Endothelial cell of umbilical vein (primary cell): ENCODE data around the gene CLEC4D. TPM values are rescaled to one million over a fixed set of nuclear protein-coding genes. Genes with fewer than 3 reads are reported as not detected.

Experiments used
- BruUV-seq: library from RNA; stranded (reverse); fragments of 400-500 nt; replicated peaks from 2 replicates; lab custom pipeline; 2021; lab: Mats Ljungman, UMichigan
- CTCF ChIA-PET: fragments of 300-600, 350-600 bp; sonication (Branson Sonifier 250); formaldehyde crosslinking; loops from one replicate; lab custom pipeline; 2021; ENCODE audit warnings: antibody characterized with exemption, inconsistent platforms; lab: Charles Lee
- POLR2A ChIA-PET: fragments of 300-600, 350-600 bp; sonication (Branson Sonifier 250); formaldehyde crosslinking; loops from one replicate; lab custom pipeline; 2021; ENCODE audit warnings: antibody characterized with exemption, inconsistent platforms; lab: Charles Lee
- DNase-seq: peaks from one replicate; pipeline ENCODE4 v3.0.0-alpha.2; 2011; ENCODE audit warnings: low read depth, low spot score
- FAIRE-seq: peaks from 2 replicates; lab custom pipeline; 2011; peaks lifted over from hg19 to GRCh38; lab: Jason Lieb, UNC
- H2AFZ ChIP-seq: 2 replicates; pipeline ENCODE4 v1.6.0; 2012; ENCODE audit warnings: low read depth, low read length, control low read depth, inconsistent platforms
- H3K27ac ChIP-seq: 2 replicates; pipeline ENCODE4 v1.5.1; 2011; ENCODE audit warnings: low read depth, mild to moderate bottlenecking, control low read depth, low read length, moderate library complexity; ENCODE audit not compliant: insufficient read depth
- H3K27me3 ChIP-seq, 2 experiments: 2 replicates each; pipeline versions ENCODE4 v1.6.0 to v1.6.1; 2011; ENCODE audit warnings: low read length in 2 of 2, mixed read lengths in 1 of 2; ENCODE audit not compliant: control insufficient read depth in 2 of 2, insufficient read depth in 2 of 2
- H3K36me3 ChIP-seq, 2 experiments: 2 replicates in 1 of 2; 3 replicates in 1 of 2; pipeline ENCODE4 v1.5.1; 2011; ENCODE audit warnings: low read length in 2 of 2, mild to moderate bottlenecking in 1 of 2, moderate library complexity in 1 of 2; ENCODE audit not compliant: control insufficient read depth in 2 of 2, insufficient read depth in 2 of 2; ENCODE audit errors: extremely low read depth in 1 of 2
- H3K4me1 ChIP-seq: 3 replicates; pipeline ENCODE4 v1.5.1; 2011; ENCODE audit warnings: mild to moderate bottlenecking, low read length; ENCODE audit not compliant: control insufficient read depth, insufficient read depth; ENCODE audit errors: extremely low read depth
- H3K4me2 ChIP-seq: 2 replicates; pipeline ENCODE4 v1.6.1; 2011; ENCODE audit warnings: low read length, control low read depth, mixed read lengths; ENCODE audit not compliant: insufficient read depth
- H3K4me3 ChIP-seq, 3 experiments: fragments of 200-600 bp in 1 of 3; sonication (generic), shearing (Covaris generic) in 1 of 3; replicated peaks in 1 of 3; 2 replicates each; pipeline ENCODE4 v1.5.1; 2011 to 2016; ENCODE audit warnings: control low read depth in 3 of 3, low read length in 3 of 3, mild to moderate bottlenecking in 2 of 3, inconsistent platforms in 1 of 3, low read depth in 1 of 3, moderate library complexity in 1 of 3; ENCODE audit not compliant: insufficient read depth in 1 of 3
- H3K79me2 ChIP-seq: 2 replicates; pipeline ENCODE4 v1.6.0; 2012; ENCODE audit warnings: low read length, inconsistent platforms; ENCODE audit not compliant: control insufficient read depth, insufficient read depth
- H3K9ac ChIP-seq: replicated peaks from 2 replicates; pipeline ENCODE3; 2011; ENCODE audit warnings: low read length, control low read depth; ENCODE audit not compliant: insufficient read depth; ENCODE audit errors: extremely low read depth
- H3K9me1 ChIP-seq: replicated peaks from 3 replicates; pipeline ENCODE4 v1.6.0; 2011; ENCODE audit warnings: mild to moderate bottlenecking, low read length; ENCODE audit not compliant: control insufficient read depth, insufficient read depth; ENCODE audit errors: extremely low read depth
- H3K9me3 ChIP-seq: replicated peaks from 2 replicates; pipeline ENCODE4 v1.5.1; 2012; ENCODE audit warnings: low read length, inconsistent platforms; ENCODE audit not compliant: control insufficient read depth, insufficient read depth
- H4K20me1 ChIP-seq: replicated peaks from 2 replicates; pipeline ENCODE3; 2011; ENCODE audit warnings: mild to moderate bottlenecking, low read length; ENCODE audit not compliant: control insufficient read depth, insufficient read depth; ENCODE audit errors: extremely low read depth
- EZH2 ChIP-seq: IDR thresholded peaks from 2 replicates; pipeline ENCODE4 v1.6.1; 2012; ENCODE audit warnings: borderline replicate concordance, low read depth, mild to moderate bottlenecking, moderate library complexity, low read length, inconsistent platforms; ENCODE audit not compliant: severe bottlenecking
- FOS ChIP-seq: IDR thresholded peaks from 2 replicates; pipeline ENCODE4 v1.6.1; 2011; ENCODE audit warnings: mild to moderate bottlenecking, low read length, moderate library complexity, borderline replicate concordance; ENCODE audit not compliant: insufficient read depth
- GATA2 ChIP-seq: IDR thresholded peaks from 2 replicates; pipeline ENCODE4 v1.7.0; 2011; ENCODE audit warnings: low read depth, mild to moderate bottlenecking, moderate library complexity, mixed read lengths, low read length; ENCODE audit not compliant: insufficient read length, insufficient read depth
- JUN ChIP-seq: IDR thresholded peaks from 2 replicates; pipeline ENCODE4 v1.6.1; 2011; ENCODE audit warnings: borderline replicate concordance, low read depth; ENCODE audit not compliant: insufficient read length, insufficient read depth
- MAX ChIP-seq: IDR thresholded peaks from 2 replicates; pipeline ENCODE4 v1.6.1; 2011; ENCODE audit not compliant: insufficient read depth, insufficient read length
- MYC ChIP-seq: IDR thresholded peaks from one replicate; pipeline ENCODE4 v1.6.1; 2011; ENCODE audit warnings: mild to moderate bottlenecking, low read depth, low read length
- POLR2A ChIP-seq: IDR thresholded peaks from 2 replicates; pipeline ENCODE4 v1.6.1; 2012; ENCODE audit warnings: low read depth, mild to moderate bottlenecking, control low read depth, low read length
- POLR2AphosphoS5 ChIP-seq: IDR thresholded peaks from 2 replicates; pipeline ENCODE4 v1.6.1; 2012; ENCODE audit warnings: low read depth, mild to moderate bottlenecking, control low read depth, low read length, moderate library complexity; ENCODE audit not compliant: insufficient read depth
- dilution Hi-C: fragments of 300-500 bp; cut with MboI; formaldehyde crosslinking; loops from one replicate; pipeline ENCODE4 v1.15.0; 2019; ENCODE audit warnings: low sequenced_read_pairs; ENCODE audit not compliant: extremely low pct_ligation_motif_present
- intact Hi-C: fragments of 100-400 bp; cut with micrococcal nuclease; formaldehyde crosslinking; loops from one replicate; pipeline ENCODE4 v1.10.0; 2022
- polyA plus RNA-seq, 4 experiments: library from polyadenylated mRNA; depleted of rRNA in 3 of 4; stranded (reverse) in 3 of 4; unstranded in 1 of 4; fragments of >200 nt; gene quantifications; 2 replicates each; pipeline versions ENCODE4 v1.2.1 to v1.2.3, GENCODE V29; 2011 to 2012; ENCODE audit warnings: missing spikeins in 1 of 4
- total RNA-seq: library from RNA; stranded (reverse); gene quantifications from 2 replicates; pipeline ENCODE4 v1.2.3, GENCODE V29; 2021
- TF ChIP-seq, protein P1 (sequence below), 2 donors: IDR thresholded peaks; 1 replicate in 1 of 2; 2 replicates in 1 of 2; pipeline ENCODE4 v1.5.1; 2011; ENCODE audit warnings: low read length in 2 of 2, mild to moderate bottlenecking in 2 of 2, moderate library complexity in 2 of 2, control low read depth in 1 of 2, inconsistent platforms in 1 of 2, low read depth in 1 of 2; ENCODE audit not compliant: insufficient read depth in 1 of 2; ENCODE audit errors: extremely low read depth in 1 of 2

CLEC4D gene
- total and polyA plus RNA-seq, 2 donors (not counting 3 experiments of a cell fraction or from before 2014, with no cell fraction given): not detected

DNA sequence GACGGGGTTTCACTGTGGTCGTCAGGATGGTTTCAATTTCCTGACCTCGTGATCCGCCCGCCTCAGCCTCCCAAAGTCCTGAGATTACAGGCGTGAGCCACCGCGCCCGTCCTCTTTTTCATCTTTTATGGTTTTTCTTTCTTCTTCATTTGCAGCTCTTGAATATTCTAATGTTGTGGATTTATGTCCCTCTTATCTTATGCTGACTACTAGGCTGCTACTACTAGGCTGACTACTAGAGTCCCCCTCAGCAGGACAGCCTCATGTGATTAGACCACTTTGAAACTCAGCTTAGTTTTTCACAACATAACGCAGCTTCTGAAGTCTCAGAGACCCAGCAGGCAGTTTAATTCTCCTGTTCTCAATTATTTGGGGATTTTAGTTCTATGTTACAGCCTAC is 28.3 kb downstream of the CLEC4D start:
- intact Hi-C loops (no loop called here), dilution Hi-C loops (no loop called here)
- H2AFZ ChIP-seq: no peak overlapping the region
- H3K79me2 ChIP-seq: no peaks in the 10 kb centered on the region
- H3K27ac ChIP-seq: no peak overlapping the region
- no peak overlapping the region for H3K4me3 ChIP-seq
- H3K4me2 ChIP-seq: no peak overlapping the region
- TF ChIP-seq POLR2AphosphoS5 (no peak), GATA2 (no peak), FOS (no peak), JUN (no peak), MAX (no peak), POLR2A (no peak), MYC (no peak), EZH2 (no peak)
- TF ChIP-seq, protein P1, sequence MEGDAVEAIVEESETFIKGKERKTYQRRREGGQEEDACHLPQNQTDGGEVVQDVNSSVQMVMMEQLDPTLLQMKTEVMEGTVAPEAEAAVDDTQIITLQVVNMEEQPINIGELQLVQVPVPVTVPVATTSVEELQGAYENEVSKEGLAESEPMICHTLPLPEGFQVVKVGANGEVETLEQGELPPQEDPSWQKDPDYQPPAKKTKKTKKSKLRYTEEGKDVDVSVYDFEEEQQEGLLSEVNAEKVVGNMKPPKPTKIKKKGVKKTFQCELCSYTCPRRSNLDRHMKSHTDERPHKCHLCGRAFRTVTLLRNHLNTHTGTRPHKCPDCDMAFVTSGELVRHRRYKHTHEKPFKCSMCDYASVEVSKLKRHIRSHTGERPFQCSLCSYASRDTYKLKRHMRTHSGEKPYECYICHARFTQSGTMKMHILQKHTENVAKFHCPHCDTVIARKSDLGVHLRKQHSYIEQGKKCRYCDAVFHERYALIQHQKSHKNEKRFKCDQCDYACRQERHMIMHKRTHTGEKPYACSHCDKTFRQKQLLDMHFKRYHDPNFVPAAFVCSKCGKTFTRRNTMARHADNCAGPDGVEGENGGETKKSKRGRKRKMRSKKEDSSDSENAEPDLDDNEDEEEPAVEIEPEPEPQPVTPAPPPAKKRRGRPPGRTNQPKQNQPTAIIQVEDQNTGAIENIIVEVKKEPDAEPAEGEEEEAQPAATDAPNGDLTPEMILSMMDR (IDR thresholded peaks at IDR 0.05; ENCODE audit: extremely low read depth in 1 of 2, insufficient read depth in 1 of 2, low read depth in 1 of 2, low read length in 2 of 2): no peak
- no peaks in the 10 kb centered on the region for H4K20me1 ChIP-seq
- no peaks in the 10 kb centered on the region for H3K9me3 ChIP-seq
- no peaks in the 10 kb centered on the region for H3K9me1 ChIP-seq
- no TSS peak for BruUV-seq
- H3K4me1 ChIP-seq: no peaks in the 10 kb centered on the region
- H3K9ac ChIP-seq: no peak overlapping the region
- FAIRE-seq (no peak), DNase-seq (no peak)
- ChIA-PET CTCF (interaction anchor here (1.1 to 7.2 kb wide), 4 partner anchors 70 to 508 kb away, joined by 4 to 256 read pairs (median 82); partner anchors contain the start of gene AICDA), POLR2A (no interaction called here)
- H3K36me3 ChIP-seq: no peaks in the 10 kb centered on the region
- H3K27me3 ChIP-seq: peaks cover 10 to 22% of the 10 kb centered on the region in 2 experiments
